Stimulated activated CD8-positive, alpha-beta memory T cell treated with anti-CD3 and anti-CD28 coated beads, Interleukin-4, amount 100 ng/mL, for 4 hours (primary cell): Measurements from ENCODE around the gene TMEM59.
"Not testable (repeated sequence)": the region's sequence is repeated elsewhere in the genome, so short reads cannot be mapped to it uniquely, and the experiment has no call there.

Experiments
- DNase-seq, 2 donors: peaks; one replicate each; pipeline ENCODE4 v3.0.0-alpha.2; 2020; ENCODE audit warnings: low read depth in 2 of 2, low spot score in 1 of 2

Gene TMEM59

DNA sequence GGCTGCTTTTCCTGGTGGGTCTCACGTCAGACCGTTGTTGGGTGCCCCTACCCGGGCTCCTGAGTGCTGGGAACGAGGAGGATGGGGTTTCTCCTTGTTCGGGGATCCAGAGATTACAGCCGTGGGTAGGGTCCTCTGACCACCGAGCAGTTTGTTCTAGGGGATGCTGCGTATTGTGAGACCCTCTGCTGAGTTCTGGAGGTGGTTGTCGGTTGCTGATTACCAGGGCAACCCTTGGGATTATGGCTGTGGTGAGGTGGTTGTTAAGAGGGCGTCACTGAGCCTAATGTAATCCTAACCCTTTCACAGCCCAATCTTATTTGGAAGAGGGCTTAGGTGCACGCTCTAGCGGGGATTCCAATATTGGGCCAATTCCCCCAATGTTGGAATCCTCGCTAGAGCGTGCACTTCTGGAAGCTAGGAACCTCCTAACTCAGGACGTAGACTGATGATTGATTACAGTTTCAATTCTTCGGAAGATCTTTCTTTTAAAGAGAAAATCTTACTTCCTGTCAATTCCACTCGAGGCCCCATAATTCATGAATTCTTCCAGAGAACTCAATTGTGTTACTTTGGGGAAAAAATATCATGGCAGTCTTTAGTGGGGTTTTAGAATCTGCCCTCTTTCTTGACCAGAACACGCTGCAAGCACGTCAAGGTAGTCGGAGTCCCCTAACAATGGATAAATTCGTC is 887 bp upstream of the TMEM59 start:
- DNase-seq = no peak

DNA sequence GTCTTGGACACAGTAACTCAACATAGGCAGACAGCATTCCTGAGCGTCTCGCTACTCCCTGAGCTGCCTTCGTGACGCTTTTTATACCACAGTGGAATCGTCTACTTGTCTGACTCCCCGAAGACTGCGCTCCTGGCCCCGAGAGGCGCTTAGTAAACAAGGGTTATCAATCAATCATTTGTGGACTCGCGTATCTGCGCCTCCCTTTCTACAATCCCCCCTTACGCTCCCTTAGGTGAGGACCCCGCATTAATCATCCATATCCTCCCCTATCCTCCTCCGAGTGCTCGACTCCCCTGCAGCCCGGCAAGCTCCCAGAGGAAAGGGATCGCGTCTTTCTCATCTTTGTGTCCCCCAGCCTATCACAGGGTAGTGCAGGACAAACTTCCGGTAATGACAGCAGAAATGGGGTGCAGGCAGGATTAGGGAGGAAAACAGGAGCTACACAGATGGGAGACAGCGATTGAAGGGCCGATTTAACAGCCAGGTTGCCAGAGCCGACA is 522 bp downstream of the TMEM59 start:
- no peak for DNase-seq

DNA sequence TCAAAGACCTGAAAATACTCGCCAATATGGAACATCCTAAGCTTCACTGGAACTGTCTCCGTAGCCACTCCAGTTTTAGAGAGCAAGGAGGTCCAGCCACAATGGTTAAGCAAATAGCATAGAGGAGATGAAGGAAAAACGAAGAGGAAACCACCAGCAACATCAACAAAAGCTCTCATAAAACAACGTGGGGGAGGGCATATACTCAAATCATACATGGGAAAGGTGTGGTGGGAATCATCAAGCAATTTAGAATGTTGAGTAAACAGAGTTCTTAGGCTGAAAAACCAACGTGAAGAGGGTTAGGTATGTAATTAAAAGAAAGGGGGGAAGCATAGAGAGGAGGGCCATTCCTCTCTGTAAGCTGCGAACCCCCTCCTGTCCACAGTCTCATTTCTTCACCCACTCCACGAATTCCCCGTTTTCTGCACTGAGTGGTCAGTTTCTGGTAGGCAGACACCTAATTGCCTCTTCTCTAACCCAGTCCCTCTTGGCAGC is 1.0 kb downstream of the TMEM59 start:
- DNase-seq = no peak

DNA sequence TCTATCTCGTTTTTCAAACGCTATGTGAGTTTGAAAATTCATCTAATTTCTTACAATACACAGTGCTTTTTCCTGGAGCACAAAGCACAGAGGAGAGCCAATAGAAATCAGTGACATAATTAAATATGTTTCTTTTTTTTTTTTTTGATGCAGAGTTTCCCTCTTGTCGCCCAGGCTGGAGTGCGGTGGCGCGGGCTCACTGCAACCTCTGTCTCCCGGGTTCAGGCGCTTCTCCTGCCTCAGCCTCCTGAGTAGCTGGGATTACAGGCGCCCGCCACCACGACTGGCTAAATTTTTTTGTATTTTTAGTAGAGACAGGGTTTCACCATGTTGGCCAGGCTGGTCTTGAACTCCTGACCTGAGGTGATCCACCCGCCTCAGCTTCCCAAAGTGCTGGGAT is 2.6 kb downstream of the TMEM59 start:
- DNase-seq = not testable (repeated sequence)

DNA sequence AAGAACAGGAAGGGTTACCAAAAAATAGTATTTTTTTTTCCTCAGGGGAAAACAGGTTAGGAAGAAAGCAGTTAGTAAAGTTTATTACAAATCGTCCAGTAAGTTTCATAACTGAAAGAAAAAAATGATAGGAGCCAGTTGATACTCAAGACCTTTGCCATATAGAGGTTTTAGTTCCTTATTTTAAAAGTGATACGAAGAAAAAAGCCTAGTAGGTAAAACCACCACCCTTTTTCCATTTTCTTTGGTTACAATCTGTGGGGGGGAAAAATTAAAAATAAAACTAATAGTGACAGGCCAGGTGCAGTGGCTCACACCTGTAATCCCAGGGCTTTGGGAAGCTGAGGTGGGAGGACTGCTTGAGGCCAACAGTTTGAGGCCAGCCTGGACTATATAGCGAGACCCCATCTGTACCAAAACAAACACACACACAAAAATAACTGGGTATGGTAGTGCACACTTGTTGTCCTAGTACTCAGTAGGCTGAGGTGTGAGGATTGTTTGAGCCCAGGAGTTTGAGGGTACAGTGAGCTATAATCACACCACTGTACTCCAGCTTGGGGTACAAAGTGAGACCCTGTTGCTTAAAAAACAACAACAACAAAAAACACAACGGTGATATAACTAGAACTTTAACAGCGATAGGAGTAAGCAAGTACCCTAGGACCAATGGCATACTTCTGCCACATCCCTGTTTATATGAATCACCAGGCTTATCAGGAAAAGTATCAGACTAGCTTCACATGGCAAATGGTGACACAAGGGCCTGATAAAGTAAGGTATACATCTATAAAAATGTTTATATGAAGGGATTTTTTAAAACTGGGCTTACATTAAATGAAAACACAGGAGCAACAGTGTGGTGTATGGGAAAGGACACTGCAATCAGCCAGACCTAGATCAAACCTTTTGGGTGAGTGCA is 5.4 kb downstream of the TMEM59 start:
- DNase-seq = no peak

DNA sequence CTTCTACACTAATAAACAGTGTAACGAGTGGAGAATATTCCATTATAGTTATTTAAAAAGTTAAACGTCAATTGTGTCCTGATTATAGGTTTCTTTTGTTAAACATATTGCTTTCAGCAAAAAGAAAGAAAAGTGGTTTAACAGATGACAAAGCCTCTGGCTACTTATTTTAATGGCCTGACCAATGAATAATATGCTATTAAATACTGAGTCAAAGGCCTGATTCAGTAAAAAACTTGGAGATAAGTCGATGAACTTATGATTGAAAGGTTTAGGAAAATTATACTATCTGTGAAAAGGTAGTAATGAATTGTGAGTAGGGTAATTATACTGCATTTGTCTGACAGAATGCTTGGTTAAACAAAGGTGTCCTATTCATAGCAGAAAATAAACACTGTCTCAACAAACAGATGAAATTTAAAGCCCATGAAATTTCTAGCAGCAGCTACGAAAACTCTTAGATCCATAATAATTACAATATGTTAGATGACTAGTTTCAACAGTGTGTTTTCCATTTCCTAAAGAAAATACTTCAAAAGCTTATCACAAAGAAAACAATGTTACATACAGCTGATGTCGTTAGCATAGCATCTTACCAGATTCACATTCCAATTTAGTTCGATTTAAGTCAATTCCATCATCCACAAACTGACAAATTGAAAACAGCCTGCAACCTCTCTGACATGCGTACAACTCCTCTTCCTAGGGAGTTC is 6.2 kb downstream of the TMEM59 start:
- DNase-seq = no peak

DNA sequence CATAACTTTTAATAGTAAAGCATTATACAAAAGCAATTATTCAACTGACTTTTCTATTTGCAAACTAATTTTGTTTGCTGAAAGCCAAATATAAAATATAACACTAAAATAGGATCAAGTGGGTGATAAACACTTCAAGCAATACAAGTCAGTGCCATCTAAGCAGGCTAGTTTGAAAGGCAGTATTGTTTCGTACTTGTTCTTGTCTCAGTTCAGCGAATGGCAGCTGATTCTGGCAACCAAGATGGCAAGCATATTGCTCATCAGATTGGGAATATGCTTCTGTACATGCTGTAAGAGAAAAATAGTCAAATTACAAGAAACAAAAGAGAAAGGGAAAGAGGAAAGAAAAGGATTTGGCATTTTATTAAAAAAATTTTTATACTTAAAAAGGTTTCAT is 7.5 kb downstream of the TMEM59 start:
- DNase-seq = no peak

DNA sequence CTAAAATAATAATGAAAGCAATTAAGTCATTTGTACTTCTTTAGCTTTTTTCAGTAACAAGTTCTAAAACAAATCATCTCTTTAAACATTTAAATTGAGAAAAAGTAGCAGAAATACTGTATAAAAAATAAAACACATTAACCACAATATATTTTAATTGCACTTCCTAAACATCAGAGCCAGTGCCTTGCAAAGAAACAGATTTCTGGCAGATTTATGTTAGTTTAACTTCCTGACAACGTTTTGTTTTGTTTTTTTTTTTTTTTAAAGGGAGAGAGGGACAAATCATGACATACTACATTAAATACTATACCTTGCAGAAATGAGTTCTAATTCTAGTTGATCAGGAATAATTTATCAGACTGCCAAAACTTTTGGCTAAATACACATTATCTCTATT is 11.2 kb downstream of the TMEM59 start:
- no peak for DNase-seq

DNA sequence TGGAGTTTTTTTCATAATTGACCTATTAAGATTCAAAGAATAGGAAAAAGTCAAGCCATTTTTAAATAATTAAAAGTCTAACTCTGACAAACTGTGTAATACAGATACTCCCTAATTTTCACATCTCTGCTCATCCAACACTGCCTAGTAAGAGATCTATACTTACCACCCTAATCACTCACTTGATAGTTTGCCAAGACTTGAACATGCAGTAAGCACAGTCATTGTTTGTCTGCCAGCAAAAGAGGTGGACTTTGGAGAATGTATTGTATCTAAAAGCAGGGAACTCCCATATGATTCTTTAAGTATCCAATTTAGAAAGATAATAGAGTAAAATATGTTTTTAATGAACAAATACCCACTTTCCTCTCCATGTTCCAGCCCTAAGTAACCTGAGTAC is 15.5 kb downstream of the TMEM59 start:
- no peak for DNase-seq

DNA sequence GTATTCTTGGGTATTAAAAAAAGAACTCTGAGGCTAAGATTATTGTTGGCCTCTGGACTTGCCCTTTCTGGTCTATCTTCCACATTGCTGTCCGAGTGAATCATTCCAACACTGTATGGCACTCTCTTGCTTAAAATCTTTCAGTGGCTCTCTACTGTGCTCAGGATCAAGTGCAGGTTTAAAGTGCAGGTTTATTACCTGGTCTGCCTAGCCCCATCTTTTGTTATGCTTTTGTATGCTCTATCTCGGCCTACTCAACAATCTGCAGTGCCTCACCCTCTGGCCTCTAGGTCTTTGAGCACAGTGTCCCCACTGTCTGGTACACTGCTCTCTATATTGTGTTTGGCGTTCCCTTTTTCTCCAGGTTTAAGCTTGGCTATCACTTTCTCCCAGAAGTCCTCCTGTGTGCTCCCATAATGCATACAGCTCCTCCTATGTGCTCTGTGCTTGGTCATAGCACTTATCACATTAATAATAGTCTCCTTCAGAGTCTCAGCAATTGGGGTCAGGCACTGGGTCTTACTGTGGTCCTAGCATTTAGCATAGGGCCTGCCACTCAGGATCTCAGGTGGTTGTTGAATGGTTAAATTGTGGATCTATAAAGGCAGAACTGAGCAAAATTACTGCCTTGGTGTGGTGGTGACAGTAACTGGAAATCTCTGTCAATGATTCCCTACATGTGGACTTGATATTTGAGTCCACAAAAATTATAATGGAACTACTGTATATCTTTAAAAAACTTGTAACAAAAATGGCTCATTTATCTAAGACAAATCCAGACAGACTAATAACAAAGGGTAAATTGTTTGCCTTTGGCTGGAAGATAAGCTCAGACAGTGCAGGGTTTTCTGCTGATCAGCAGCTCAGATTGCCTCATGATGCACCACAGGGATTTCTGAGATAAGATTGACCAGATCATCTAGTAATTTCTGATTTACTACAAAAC is 24.4 kb downstream of the TMEM59 start:
- no peak for DNase-seq

DNA sequence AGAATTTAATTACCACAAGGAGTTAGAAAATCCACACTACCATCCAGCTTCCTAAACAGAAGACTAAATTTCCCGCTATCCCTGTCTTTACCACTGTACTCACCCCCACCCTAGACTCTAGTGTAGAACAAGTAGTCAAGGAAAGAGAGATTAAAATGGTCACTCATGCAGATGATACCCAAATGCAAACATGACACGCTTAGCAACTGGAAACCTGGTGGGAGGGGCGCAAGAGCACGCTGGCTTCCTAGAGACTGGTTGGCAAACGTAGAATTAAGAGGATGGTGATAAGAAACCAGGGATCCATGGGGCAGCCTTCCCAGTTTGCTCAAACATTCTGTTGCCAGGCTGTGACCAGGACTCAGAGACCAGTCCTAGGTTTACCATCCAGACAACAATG is 25.2 kb downstream of the TMEM59 start:
- no peak for DNase-seq

DNA sequence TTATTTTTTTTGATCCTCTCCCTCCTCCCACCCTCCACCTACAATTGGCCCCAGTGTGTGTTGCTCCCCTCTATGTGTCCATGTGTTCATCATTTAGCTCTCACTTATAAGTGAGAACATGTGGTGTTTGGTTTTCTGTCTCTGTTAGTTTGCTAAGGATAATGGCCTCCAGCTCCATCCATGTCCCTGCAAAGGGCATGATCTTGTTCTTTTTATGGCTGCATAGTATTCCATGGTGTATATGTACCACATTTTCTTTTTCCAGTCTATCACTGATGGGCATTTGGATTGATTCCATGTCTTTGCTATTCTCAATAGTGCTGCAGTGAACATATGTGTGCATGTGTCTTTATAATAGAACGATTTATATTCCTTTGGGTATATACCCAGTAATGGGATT is 28.2 kb downstream of the TMEM59 start:
- DNase-seq = not testable (repeated sequence)

DNA sequence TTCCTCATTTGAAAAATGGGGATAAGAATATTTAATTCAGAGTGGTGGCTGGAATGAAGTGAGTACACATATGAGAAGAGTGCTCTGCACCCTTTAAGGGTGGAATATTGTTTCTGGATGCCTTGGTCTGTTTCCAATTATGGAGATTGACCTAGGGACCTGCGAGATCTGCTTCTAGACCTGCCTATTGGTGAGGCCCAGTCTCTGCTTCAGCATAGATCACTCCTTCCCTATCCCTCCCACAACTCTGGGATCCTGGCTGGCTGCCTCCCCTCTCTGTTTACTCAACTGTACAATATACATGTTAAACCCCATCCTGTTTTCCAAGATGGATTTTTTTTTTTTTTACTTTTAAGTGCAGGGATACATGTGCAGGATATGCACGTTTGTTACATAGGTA is 28.6 kb downstream of the TMEM59 start:
- DNase-seq = no peak

DNA sequence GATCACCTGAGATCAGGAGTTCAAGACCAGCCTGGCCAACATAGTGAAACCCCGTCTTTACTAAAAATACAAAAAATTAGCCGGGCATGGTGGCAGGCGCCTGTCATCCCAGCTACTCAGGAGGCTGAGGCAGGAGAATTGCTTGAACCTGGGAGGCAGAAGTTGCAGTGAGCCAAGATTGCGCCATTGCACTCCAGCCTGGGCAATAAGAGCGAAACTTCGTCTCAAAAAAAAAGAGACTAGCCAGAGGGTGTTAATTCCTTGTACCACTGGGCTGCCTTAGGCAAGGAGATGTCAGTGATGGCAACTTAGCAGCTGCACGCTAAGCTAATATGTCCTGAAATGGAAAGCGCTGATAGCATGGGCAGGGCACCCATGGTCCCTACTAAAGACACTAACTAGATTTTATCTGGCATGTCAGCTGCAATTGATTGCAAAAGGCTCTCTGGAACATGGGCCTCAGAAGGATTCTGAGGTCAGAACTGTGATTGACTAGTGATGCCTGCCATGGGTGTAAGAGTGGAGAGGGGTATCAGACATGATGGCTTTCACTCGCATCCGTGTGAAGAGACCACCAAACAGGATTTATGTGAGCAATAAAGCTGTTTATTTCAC is 33.3 kb downstream of the TMEM59 start:
- DNase-seq = not testable (repeated sequence)

DNA sequence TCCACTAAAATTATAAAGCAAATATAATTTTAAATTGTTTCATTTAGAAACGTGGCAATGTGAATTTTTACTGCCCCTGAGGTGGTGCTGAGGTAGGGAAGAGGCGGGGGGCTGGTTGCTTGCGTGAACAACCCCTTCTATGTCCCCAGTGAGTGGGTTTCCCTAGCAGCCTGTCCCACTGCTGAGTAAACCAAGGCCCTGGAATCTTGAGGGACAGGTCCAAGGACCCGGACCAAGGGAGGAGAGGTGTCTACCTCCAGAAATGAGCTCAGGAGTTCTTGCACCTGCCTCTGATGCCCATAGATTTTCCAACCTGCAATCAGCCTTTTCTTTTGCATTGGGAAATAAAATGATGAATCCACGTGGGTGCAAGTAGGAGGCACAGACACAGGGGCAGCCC is 34.4 kb downstream of the TMEM59 start:
- DNase-seq = no peak

DNA sequence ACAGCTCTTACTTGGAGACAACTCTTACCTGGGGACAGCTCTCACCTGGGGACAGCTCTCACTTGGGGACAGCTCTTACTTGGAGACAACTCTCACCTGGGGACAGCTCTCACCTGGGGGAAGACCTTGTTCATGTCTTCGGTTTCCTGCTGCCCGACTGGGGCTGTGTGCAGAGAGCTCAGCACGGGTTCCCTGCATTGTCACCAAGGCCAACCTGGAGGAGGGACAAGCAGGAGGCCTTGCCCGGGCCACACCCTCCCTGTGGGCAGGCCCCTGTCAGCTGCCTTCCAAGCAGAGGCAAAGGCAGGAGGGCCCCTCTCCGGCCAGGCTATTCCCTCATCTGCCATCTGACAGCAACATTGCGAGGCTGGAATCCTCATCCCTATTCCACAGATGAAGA is 35.0 kb downstream of the TMEM59 start, which contains the start of gene LDLRAD1:
Gene LDLRAD1 (minus strand): TSS at position 208 of the 400 bp plus-strand sequence. CDS start 74 bp downstream, at position 134.
- no peak for DNase-seq

DNA sequence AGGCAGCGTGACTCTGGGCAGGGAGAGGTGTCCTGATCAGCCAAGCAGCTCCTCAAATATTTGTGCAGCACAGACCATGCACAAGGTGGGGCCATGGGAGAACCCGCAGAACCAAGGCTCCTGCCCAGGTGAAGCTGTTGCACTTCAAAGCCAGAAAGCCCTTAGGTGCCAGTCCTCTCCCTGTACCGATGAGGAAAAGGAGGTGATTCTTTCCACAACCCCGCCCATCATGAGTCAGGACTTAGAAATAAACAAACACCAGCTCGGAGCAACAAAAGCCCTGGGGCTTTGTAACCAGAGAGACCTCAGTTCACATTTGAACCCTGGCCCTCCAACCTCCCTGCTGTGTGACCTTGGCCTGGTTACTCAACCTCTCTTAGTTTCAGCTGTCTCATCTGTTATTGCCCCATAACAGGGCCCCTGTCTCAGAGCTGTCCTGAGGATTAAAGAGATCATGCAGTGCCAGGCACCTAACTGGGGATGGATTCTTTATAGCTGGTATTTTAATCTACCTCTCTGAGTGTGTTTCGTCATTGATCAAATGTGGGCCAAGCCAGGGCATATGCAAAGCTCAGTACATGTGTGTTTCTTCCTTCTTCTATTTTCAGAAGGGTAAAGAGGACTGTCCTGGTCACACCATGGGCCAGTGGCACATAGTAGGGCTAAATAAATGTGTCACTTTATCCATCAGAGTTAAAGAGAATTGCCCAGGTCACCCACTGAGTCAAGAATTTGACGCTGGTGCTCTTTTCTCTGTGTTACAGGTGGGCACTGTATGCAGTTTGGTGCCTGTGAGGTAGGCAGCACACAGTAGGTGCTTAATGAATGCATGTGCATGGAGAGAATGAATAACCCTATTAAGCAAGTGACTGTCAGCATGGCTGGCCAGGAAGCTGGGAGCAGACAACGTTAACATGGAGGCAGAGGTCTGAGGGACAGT is 36.4 kb downstream of the TMEM59 start:
- DNase-seq = no peak

DNA sequence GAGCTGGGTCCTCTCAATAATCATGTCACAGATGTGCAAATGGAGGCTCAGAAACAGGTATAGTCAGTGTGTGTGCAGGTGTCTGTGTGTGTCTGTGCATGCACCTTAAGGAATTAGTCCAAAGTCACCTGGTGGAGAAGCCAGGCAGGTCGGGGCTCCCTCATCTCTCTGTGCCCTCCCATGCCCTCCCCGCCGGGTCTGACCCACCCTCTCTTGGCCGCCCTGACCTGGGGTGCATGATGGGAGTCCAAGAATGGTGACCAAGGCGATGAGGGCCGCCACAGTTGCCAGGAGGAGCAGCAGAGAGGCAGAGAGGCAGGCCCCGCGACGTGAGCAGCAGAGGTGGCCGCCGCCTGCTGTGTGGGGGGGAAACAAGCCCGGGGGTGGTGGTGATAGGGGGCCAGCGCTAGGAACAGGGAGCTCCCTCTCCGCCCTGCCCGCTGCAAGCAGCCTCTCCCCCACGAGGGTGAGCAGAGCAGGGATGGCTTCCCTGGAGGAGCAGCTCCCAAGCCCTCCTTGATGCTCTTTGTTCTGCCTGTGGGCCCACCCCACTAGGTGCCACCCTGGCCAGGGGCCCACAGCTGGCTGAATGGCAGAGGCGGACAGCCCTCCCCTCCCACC is 38.9 kb downstream of the TMEM59 start:
- no peak for DNase-seq
